Endothelial cell of umbilical vein (primary cell): ENCODE results near the gene RNASE8.

Experiments
- CTCF ChIP-seq, 2 donors: IDR thresholded peaks; 1 replicate in 1 of 2; 2 replicates in 1 of 2; pipeline ENCODE4 v1.5.1; 2011; ENCODE audit warnings: low read length in 2 of 2, mild to moderate bottlenecking in 2 of 2, moderate library complexity in 2 of 2, control low read depth in 1 of 2, inconsistent platforms in 1 of 2, low read depth in 1 of 2; ENCODE audit not compliant: insufficient read depth in 1 of 2; ENCODE audit errors: extremely low read depth in 1 of 2
- FOS ChIP-seq: IDR thresholded peaks from 2 replicates; pipeline ENCODE4 v1.6.1; 2011; ENCODE audit warnings: mild to moderate bottlenecking, low read length, moderate library complexity, borderline replicate concordance; ENCODE audit not compliant: insufficient read depth
- POLR2A ChIP-seq: IDR thresholded peaks from 2 replicates; pipeline ENCODE4 v1.6.1; 2012; ENCODE audit warnings: low read depth, mild to moderate bottlenecking, control low read depth, low read length

DNA sequence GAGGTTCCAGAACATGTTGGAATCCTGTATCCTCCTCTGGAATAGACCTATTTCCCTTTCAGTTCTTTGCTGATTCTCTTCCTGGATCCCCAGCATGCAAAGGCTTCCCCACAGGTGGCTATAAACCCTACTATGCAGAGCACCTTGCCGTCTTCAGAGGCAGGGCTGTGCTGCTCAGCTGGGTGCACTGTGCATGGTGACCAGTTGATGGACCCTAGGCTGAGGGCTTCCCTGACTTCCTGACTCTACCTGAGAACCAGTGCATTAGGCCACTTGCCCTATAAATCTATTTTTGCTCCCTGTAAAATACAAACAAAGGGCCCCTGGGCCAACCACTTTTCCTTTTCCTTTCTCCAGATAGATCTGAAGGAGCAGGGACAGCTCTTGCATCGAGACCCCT is 26.8 kb downstream of the RNASE8 start:
- TF ChIP-seq CTCF (IDR thresholded peaks at IDR 0.05; ENCODE audit: extremely low read depth in 1 of 2, insufficient read depth in 1 of 2, low read depth in 1 of 2, low read length in 2 of 2) (no peak), POLR2A (no peak), FOS (no peak)
